SK-N-SH treated with all-trans-retinoic acid at 6 μM for 48 hours (cell line): ENCODE results near the gene GNPTAB.

Experiments used
- ATAC-seq: fragments of 200-7000 bp; cut with Tn5 transposase; 3 replicates; pipeline ENCODE4 v1.9.1; 2020; ENCODE audit warnings: mild to moderate bottlenecking, moderate library complexity
- ARNTL ChIP-seq: fragments of 450-650 bp; formaldehyde crosslinking; IDR thresholded peaks from 2 replicates; pipeline ENCODE4 v1.5.0; 2020; ENCODE audit warnings: low read depth, mild to moderate bottlenecking, moderate library complexity, borderline replicate concordance
- BACH2 ChIP-seq: fragments of 250-450 bp; sonication (Bioruptor Pico); IDR thresholded peaks from 2 replicates; pipeline ENCODE4 v1.9.0; 2021; ENCODE audit warnings: mild to moderate bottlenecking, borderline replicate concordance
- CSDC2 ChIP-seq: fragments of 250-450 bp; sonication (Bioruptor Pico); IDR thresholded peaks from 2 replicates; pipeline ENCODE4 v1.5.0; 2020; ENCODE audit warnings: mild to moderate bottlenecking, moderate library complexity
- CSRNP3 ChIP-seq: fragments of 250-450 bp; sonication (Bioruptor Pico); IDR thresholded peaks from 2 replicates; pipeline ENCODE4 v1.5.1; 2021; ENCODE audit warnings: mild to moderate bottlenecking, moderate library complexity
- ESRRG ChIP-seq: fragments of 250-450 bp; sonication (Bioruptor Pico); IDR thresholded peaks from 2 replicates; pipeline ENCODE4 v1.6.1; 2021; ENCODE audit warnings: mild to moderate bottlenecking
- ISL1 ChIP-seq: fragments of 250-450 bp; sonication (Bioruptor Pico); IDR thresholded peaks from 2 replicates; pipeline ENCODE4 v2.1.2; 2022; ENCODE audit warnings: mild to moderate bottlenecking, moderate library complexity
- POU6F1 ChIP-seq: fragments of 250-450 bp; sonication (Bioruptor Pico); IDR thresholded peaks from 2 replicates; pipeline ENCODE4 v1.8.0; 2021; ENCODE audit warnings: low read depth, mild to moderate bottlenecking, moderate library complexity, borderline replicate concordance
- PPARA ChIP-seq: fragments of 250-450 bp; sonication (Bioruptor Pico); IDR thresholded peaks from 2 replicates; pipeline ENCODE4 v1.5.0; 2020; ENCODE audit warnings: mild to moderate bottlenecking, borderline replicate concordance
- RARB ChIP-seq: fragments of 250-450 bp; sonication (Bioruptor Pico); IDR thresholded peaks from 2 replicates; pipeline ENCODE4 v1.8.0; 2021; ENCODE audit warnings: mild to moderate bottlenecking, moderate library complexity
- SNAI2 ChIP-seq: fragments of 250-450 bp; sonication (Bioruptor Pico); IDR thresholded peaks from 2 replicates; pipeline ENCODE4 v1.5.0; 2020; ENCODE audit warnings: mild to moderate bottlenecking, moderate library complexity
- TSHZ2 ChIP-seq: fragments of 250-450 bp; sonication (Bioruptor Pico); IDR thresholded peaks from 2 replicates; pipeline ENCODE4 v1.5.0; 2020; ENCODE audit warnings: mild to moderate bottlenecking, moderate library complexity
- ZC3H10 ChIP-seq: fragments of 250-450 bp; sonication (Bioruptor Pico); IDR thresholded peaks from 2 replicates; pipeline ENCODE4 v1.5.1; 2021; ENCODE audit warnings: mild to moderate bottlenecking, moderate library complexity
- ZFP3 ChIP-seq: fragments of 250-450 bp; sonication (Bioruptor Pico); IDR thresholded peaks from 2 replicates; pipeline ENCODE4 v1.5.0; 2020; ENCODE audit warnings: mild to moderate bottlenecking, moderate library complexity
- ZFP30 ChIP-seq: fragments of 450-650 bp; formaldehyde crosslinking; IDR thresholded peaks from 2 replicates; pipeline ENCODE4 v1.5.0; 2022; ENCODE audit warnings: mild to moderate bottlenecking, moderate library complexity
- ZNF565 ChIP-seq: fragments of 450-650 bp; formaldehyde crosslinking; conservative IDR thresholded peaks from 2 replicates; pipeline ENCODE4 v1.5.0; 2020; ENCODE audit warnings: low read depth, mild to moderate bottlenecking, moderate library complexity
- TF ChIP-seq, protein P1 (sequence below): fragments of 250-450 bp; sonication (Bioruptor Pico); IDR thresholded peaks from 2 replicates; pipeline ENCODE4 v1.8.0; 2020; ENCODE audit warnings: mild to moderate bottlenecking, moderate library complexity, borderline replicate concordance

GNPTAB gene

GRCh38 chr12:101748907-101749306 lies 81.9 kb downstream of the GNPTAB start:
- no peak for TF ChIP-seq TSHZ2 (CRISPR knock-in tag)
- TF ChIP-seq RARB: no peak
- no peak for TF ChIP-seq CSRNP3
- TF ChIP-seq ARNTL (CRISPR knock-in tag): no peak
- no peak for TF ChIP-seq ZFP3 (CRISPR knock-in tag)
- no peak for TF ChIP-seq ZC3H10
- no peak for TF ChIP-seq ZFP30
- no peak for TF ChIP-seq PPARA (CRISPR knock-in tag)
- TF ChIP-seq ZNF565 (CRISPR knock-in tag): no peak
- ATAC-seq: no peak

DNA sequence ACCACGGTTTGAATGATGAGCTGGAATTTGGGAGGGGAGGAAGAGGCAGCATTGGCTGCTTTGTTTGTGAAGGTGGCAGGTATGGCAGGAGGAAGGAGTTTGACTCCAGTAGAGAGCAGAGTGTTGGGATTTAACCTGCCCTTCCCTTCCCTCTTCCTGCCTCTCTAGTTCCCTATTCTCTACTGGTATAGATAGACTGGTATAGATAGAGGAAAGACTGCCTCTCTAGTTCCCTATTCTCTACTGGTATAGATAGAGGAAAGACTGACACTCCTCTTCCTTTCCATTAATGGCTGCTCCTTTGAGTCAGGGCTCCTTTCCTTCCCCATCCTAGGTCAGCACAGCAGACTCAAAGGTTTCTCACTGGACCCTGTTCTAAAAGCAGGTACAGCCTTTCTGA lies 83.1 kb downstream of the GNPTAB start:
- no peak for TF ChIP-seq SNAI2 (CRISPR knock-in tag)
- TF ChIP-seq ZC3H10: no peak
- TF ChIP-seq CSDC2 (CRISPR knock-in tag): no peak
- no peak for TF ChIP-seq ZFP30
- no peak for TF ChIP-seq POU6F1 (CRISPR knock-in tag)
- TF ChIP-seq ARNTL (CRISPR knock-in tag): no peak
- no peak for TF ChIP-seq ISL1 (CRISPR knock-in tag)
- TF ChIP-seq, protein P1, sequence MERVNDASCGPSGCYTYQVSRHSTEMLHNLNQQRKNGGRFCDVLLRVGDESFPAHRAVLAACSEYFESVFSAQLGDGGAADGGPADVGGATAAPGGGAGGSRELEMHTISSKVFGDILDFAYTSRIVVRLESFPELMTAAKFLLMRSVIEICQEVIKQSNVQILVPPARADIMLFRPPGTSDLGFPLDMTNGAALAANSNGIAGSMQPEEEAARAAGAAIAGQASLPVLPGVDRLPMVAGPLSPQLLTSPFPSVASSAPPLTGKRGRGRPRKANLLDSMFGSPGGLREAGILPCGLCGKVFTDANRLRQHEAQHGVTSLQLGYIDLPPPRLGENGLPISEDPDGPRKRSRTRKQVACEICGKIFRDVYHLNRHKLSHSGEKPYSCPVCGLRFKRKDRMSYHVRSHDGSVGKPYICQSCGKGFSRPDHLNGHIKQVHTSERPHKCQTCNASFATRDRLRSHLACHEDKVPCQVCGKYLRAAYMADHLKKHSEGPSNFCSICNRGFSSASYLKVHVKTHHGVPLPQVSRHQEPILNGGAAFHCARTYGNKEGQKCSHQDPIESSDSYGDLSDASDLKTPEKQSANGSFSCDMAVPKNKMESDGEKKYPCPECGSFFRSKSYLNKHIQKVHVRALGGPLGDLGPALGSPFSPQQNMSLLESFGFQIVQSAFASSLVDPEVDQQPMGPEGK (CRISPR knock-in tag): no peak
- no peak for TF ChIP-seq ZNF565 (CRISPR knock-in tag)

DNA sequence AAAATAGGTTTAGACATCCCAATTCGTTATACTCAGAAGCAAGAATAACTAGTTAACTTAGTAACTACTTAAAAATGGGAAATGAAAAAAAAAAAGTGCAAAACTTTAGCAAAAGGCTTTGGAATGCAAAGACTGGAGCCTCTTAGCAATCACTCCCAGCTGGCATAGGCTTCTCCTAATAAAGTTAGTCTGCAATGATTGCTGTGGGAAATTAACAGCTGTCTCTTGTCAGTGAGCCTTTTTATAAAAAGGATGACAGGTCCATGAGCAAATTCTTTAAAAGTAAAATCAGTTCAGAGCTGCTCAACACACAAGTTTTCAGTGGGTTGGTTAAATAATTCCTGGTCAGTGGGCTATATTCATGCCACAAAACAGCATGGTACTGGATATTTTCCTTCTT lies 84.1 kb downstream of the GNPTAB start:
- ATAC-seq: peak; percentile 72
- no peak for TF ChIP-seq POU6F1 (CRISPR knock-in tag)
- no peak for TF ChIP-seq ARNTL (CRISPR knock-in tag)
- peak; percentile 86 for TF ChIP-seq ISL1 (CRISPR knock-in tag)
- TF ChIP-seq ESRRG (CRISPR knock-in tag): no peak
- no peak for TF ChIP-seq ZC3H10
- no peak for TF ChIP-seq TSHZ2 (CRISPR knock-in tag)
- no peak for TF ChIP-seq PPARA (CRISPR knock-in tag)
- no peak for TF ChIP-seq BACH2 (CRISPR knock-in tag)

More for the DNA sequence above, 83.1 kb downstream of the GNPTAB start:
- no peak for ATAC-seq
